ENCODE results near the gene TBC1D22A.

DNA sequence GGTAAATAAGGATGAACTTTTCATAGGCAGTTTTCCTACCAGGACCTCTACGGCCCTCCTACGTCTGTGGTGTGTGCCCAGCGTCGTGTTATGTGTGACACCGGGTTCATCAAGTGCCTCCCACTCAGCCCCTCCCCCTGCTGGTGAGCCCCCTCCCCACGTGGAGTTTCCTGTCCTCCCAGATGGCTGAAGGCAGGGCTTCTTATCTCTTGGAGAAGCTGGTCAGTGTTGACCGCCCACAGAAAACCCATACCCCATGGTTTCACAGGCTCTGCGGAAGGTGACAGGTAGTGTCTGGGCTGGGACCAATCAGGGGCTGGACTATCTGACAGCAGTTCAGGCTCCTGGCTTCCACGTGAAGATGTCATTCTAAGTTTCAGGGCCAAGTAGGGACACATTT lies 393.5 kb downstream of the TBC1D22A start:
- TF ChIP-seq CTCF (IDR thresholded peaks at IDR 0.05): no peak
- TF ChIP-seq EZH2 (IDR thresholded peaks at IDR 0.05): no peak

Measured in neural progenitor cell (in vitro differentiated cells).